ENCODE measurements around the gene RTKN2. TPM values are rescaled to one million over a fixed set of nuclear protein-coding genes. Genes with fewer than 3 reads are reported as not detected.

The RTKN2 gene
- total RNA-seq, 1 experiment from 2014 or later = 21.3 TPM

- peaks cover 35% of the 10 kb centered on the region for H3K36me3 ChIP-seq (ENCODE audit: control insufficient read depth, insufficient read depth, low read length)
- H3K27me3 ChIP-seq (ENCODE audit: control insufficient read depth, insufficient read depth, low read length) = no peaks in the 10 kb centered on the region
- no TSS peak for BruUV-seq (replicated peaks)
- POLR2A ChIA-PET = no interaction called here
- TF ChIP-seq TCF7L2 (IDR thresholded peaks at IDR 0.05; ENCODE audit: low read depth, low read length) = no peak
- TF ChIP-seq CTCF (IDR thresholded peaks at IDR 0.05) = no peak
- no peak for TF ChIP-seq POLR2AphosphoS5 (IDR thresholded peaks at IDR 0.05; ENCODE audit: low read depth, low read length)
- TF ChIP-seq SIN3A (IDR thresholded peaks at IDR 0.05; ENCODE audit: borderline replicate concordance, insufficient read depth, low read depth, low read length) = no peak
- TF ChIP-seq REST (IDR thresholded peaks at IDR 0.05; ENCODE audit: insufficient read depth in 1 of 2, low read depth in 2 of 2, low read length in 1 of 2) = no peak
- ATAC-seq = no peak
- no peak for DNase-seq (ENCODE audit: low read depth, low spot score)
- H3K9me3 ChIP-seq (ENCODE audit: control insufficient read depth, insufficient read depth, low read depth, low read length) = no peaks in the 10 kb centered on the region
- in situ Hi-C loops (cut with HindIII; ENCODE audit: low pct_unique_long_range_greater_than_20kb, low sequenced_read_pairs) = loop anchor here (25.0 kb wide), 1 partner anchor 126 kb away; no protein-coding TSS in a partner anchor
- peaks cover 35% of the 10 kb centered on the region for H3K4me1 ChIP-seq (ENCODE audit: control insufficient read depth, insufficient read depth, low read length)
- CTCF ChIA-PET = interaction anchor here (0.5 kb wide), 1 partner anchor 215 kb away, joined by 3 read pairs; no protein-coding TSS in a partner anchor
- H3K4me3 ChIP-seq (ENCODE audit: low read depth in 2 of 2, low read length in 2 of 2) = no peak overlapping the region
- intact Hi-C loops (cut with micrococcal nuclease; ENCODE audit: unreplicated experiment) = loop anchor here (10.0 kb wide), 2 partner anchors 357 to 553 kb away; partner anchors contain the start of genes ARID5B and EGR2
- H3K27ac ChIP-seq (ENCODE audit: low read length) = peak overlapping the region; percentile 92; the same call in 1 of the 2 replicates
Observed at GRCh38 chr10:62261666-62262065, 7.0 kb downstream of the RTKN2 start.

- H3K9me3 ChIP-seq (ENCODE audit: control insufficient read depth, insufficient read depth, low read depth, low read length) = no peaks in the 10 kb centered on the region
- no peak overlapping the region for H3K27ac ChIP-seq (ENCODE audit: low read length)
- H3K4me3 ChIP-seq (ENCODE audit: low read depth in 2 of 2, low read length in 2 of 2) = no peak overlapping the region
- DNase-seq (ENCODE audit: low read depth, low spot score) (no peak), ATAC-seq (no peak)
- ChIA-PET POLR2A (no interaction called here), CTCF (no interaction called here)
- in situ Hi-C loops (cut with HindIII; ENCODE audit: low pct_unique_long_range_greater_than_20kb, low sequenced_read_pairs) = loop anchor here (25.0 kb wide), 1 partner anchor 127 kb away; no protein-coding TSS in a partner anchor
- H3K27me3 ChIP-seq (ENCODE audit: control insufficient read depth, insufficient read depth, low read length) = no peaks in the 10 kb centered on the region
- TF ChIP-seq TCF7L2 (IDR thresholded peaks at IDR 0.05; ENCODE audit: low read depth, low read length) = no peak
- no peak for TF ChIP-seq SIN3A (IDR thresholded peaks at IDR 0.05; ENCODE audit: borderline replicate concordance, insufficient read depth, low read depth, low read length)
- TF ChIP-seq REST (IDR thresholded peaks at IDR 0.05; ENCODE audit: insufficient read depth in 1 of 2, low read depth in 2 of 2, low read length in 1 of 2) = no peak
- TF ChIP-seq CTCF (IDR thresholded peaks at IDR 0.05) = no peak
- no peak for TF ChIP-seq POLR2AphosphoS5 (IDR thresholded peaks at IDR 0.05; ENCODE audit: low read depth, low read length)
- peaks cover 20% of the 10 kb centered on the region for H3K4me1 ChIP-seq (ENCODE audit: control insufficient read depth, insufficient read depth, low read length)
- no TSS peak for BruUV-seq (replicated peaks)
- intact Hi-C loops (cut with micrococcal nuclease; ENCODE audit: unreplicated experiment) = loop anchor here (10.0 kb wide), 2 partner anchors 355 to 555 kb away; partner anchors contain the start of genes ARID5B and EGR2
- H3K36me3 ChIP-seq (ENCODE audit: control insufficient read depth, insufficient read depth, low read length) = peaks cover 35% of the 10 kb centered on the region
Observed at GRCh38 chr10:62259998-62260397, 8.6 kb downstream of the RTKN2 start.

All from Panc1 (cell line).